B cell (primary cell): ENCODE results near the gene METTL5.

ENCODE experiments used
- EZH2 ChIP-seq: IDR thresholded peaks from 2 replicates; pipeline ENCODE4 v1.6.1; 2012; ENCODE audit warnings: borderline replicate concordance, low read depth, mild to moderate bottlenecking, moderate library complexity, low read length; ENCODE audit not compliant: insufficient read depth, poor library complexity, severe bottlenecking
- TF ChIP-seq, protein P1 (sequence below): fragments of 200-600 bp; IDR thresholded peaks from one replicate; pipeline ENCODE4 v1.8.0; 2022; ENCODE audit warnings: antibody characterized with exemption, mild to moderate bottlenecking

DNA sequence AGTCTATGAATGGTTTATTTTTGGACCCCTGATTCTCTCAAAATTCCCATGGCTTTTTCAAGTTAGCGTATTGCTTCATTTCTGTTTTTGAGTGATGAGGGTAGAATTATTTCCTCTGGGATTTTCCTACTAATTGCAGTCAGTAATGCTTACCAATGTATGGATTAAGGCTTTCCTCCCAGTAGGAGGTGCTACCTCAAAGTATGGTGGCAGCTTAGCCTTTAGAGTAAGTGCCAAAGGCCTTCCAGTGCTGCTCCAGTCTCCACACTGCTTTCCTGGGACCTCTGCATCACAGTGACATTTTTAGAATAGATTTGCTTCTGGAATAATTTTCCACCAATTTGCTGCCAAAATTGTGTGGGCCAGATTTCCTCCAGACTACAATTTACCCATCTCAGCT, 42.2 kb downstream of the METTL5 start:
- no peak for TF ChIP-seq EZH2
- TF ChIP-seq, protein P1, sequence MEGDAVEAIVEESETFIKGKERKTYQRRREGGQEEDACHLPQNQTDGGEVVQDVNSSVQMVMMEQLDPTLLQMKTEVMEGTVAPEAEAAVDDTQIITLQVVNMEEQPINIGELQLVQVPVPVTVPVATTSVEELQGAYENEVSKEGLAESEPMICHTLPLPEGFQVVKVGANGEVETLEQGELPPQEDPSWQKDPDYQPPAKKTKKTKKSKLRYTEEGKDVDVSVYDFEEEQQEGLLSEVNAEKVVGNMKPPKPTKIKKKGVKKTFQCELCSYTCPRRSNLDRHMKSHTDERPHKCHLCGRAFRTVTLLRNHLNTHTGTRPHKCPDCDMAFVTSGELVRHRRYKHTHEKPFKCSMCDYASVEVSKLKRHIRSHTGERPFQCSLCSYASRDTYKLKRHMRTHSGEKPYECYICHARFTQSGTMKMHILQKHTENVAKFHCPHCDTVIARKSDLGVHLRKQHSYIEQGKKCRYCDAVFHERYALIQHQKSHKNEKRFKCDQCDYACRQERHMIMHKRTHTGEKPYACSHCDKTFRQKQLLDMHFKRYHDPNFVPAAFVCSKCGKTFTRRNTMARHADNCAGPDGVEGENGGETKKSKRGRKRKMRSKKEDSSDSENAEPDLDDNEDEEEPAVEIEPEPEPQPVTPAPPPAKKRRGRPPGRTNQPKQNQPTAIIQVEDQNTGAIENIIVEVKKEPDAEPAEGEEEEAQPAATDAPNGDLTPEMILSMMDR: no peak
